ENCODE data around the gene ADAMTS3. TPM values are rescaled to one million over a fixed set of nuclear protein-coding genes. Genes with fewer than 3 reads are reported as not detected.

ADAMTS3 gene
- total RNA-seq, 1 donor from 2014 or later: 7.4 TPM

DNA sequence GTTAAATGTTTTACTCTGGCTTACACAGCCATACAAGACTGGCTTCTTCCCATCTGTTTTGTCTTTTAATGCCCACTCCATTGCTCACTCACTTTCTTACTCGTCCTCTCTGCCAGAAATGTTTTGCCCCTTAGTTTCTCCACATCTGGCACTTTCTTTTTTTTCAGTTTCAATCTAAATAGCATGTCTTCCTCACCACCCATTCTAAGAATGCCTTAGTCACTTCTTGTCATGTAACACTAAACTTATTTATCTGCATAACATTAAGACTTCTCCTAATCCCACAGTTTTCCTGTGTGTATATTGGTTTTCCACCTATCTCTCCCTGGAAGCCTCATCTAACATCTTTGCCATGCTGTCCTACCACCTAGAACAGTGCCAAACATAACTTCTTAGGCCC is 119.3 kb downstream of the ADAMTS3 start:
- Mint-ChIP-seq H3K4me3 (ENCODE audit: unreplicated experiment) (no peak overlapping the region), H3K9me3 (ENCODE audit: unreplicated experiment) (no peaks in the 10 kb centered on the region), H3K27ac (ENCODE audit: unreplicated experiment) (no peak overlapping the region), H3K4me1 (ENCODE audit: unreplicated experiment) (peaks cover 2% of the 10 kb centered on the region), H3K27me3 (ENCODE audit: unreplicated experiment) (no peaks in the 10 kb centered on the region), H3K36me3 (ENCODE audit: low read depth, unreplicated experiment) (no peaks in the 10 kb centered on the region)
- DNase-seq (ENCODE audit: low spot score): no peak
- TF ChIP-seq, protein P1, sequence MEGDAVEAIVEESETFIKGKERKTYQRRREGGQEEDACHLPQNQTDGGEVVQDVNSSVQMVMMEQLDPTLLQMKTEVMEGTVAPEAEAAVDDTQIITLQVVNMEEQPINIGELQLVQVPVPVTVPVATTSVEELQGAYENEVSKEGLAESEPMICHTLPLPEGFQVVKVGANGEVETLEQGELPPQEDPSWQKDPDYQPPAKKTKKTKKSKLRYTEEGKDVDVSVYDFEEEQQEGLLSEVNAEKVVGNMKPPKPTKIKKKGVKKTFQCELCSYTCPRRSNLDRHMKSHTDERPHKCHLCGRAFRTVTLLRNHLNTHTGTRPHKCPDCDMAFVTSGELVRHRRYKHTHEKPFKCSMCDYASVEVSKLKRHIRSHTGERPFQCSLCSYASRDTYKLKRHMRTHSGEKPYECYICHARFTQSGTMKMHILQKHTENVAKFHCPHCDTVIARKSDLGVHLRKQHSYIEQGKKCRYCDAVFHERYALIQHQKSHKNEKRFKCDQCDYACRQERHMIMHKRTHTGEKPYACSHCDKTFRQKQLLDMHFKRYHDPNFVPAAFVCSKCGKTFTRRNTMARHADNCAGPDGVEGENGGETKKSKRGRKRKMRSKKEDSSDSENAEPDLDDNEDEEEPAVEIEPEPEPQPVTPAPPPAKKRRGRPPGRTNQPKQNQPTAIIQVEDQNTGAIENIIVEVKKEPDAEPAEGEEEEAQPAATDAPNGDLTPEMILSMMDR (IDR thresholded peaks at IDR 0.05; ENCODE audit: unreplicated experiment): no peak

GRCh38 chr4:72448231-72448630 is 120.8 kb downstream of the ADAMTS3 start:
- Mint-ChIP-seq H3K4me3 (ENCODE audit: unreplicated experiment) (no peak overlapping the region), H3K36me3 (ENCODE audit: low read depth, unreplicated experiment) (no peaks in the 10 kb centered on the region), H3K9me3 (ENCODE audit: unreplicated experiment) (no peaks in the 10 kb centered on the region), H3K27ac (ENCODE audit: unreplicated experiment) (no peak overlapping the region), H3K4me1 (ENCODE audit: unreplicated experiment) (peaks cover 2% of the 10 kb centered on the region), H3K27me3 (ENCODE audit: unreplicated experiment) (no peaks in the 10 kb centered on the region)
- DNase-seq (ENCODE audit: low spot score): no peak
- TF ChIP-seq, protein P1 (IDR thresholded peaks at IDR 0.05; ENCODE audit: unreplicated experiment): no peak

DNA sequence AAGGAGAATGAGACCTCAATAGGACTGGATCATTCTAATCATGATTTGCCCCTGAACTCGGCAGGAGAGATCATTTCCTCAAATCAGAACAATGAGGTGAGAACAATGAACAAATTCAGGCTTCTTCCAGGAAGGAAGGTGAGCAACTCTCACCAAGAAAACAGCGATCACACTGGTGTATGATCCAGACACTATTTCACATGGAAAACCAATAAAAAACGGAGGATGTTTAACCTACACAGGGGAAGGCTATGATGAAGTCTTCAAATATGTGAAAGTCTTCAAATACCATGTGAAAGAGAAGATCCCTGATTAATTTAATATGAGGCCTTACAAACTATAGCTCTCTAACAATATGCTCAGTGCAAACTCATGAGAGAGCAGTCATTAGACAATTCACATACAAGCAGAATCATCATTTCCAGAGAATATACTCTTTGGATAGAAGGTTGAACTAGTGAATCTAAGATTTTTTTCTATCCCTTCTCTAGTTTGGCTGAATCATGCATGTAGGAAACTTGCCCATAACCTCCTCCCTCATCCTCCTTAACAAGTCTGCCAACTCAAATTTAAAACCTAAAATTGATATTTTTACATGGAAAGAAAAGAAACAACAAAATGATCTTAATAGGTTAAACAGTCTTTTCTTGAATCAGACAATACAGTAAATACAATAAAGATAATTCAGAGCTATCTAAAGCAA is 122.5 kb downstream of the ADAMTS3 start:
- TF ChIP-seq, protein P1 (IDR thresholded peaks at IDR 0.05; ENCODE audit: unreplicated experiment): no peak
- Mint-ChIP-seq H3K27ac (ENCODE audit: unreplicated experiment) (no peak overlapping the region), H3K9me3 (ENCODE audit: unreplicated experiment) (no peaks in the 10 kb centered on the region), H3K27me3 (ENCODE audit: unreplicated experiment) (no peaks in the 10 kb centered on the region), H3K4me3 (ENCODE audit: unreplicated experiment) (no peak overlapping the region), H3K36me3 (ENCODE audit: low read depth, unreplicated experiment) (no peaks in the 10 kb centered on the region), H3K4me1 (ENCODE audit: unreplicated experiment) (peaks cover 2% of the 10 kb centered on the region)
- DNase-seq (ENCODE audit: low spot score): no peak

DNA sequence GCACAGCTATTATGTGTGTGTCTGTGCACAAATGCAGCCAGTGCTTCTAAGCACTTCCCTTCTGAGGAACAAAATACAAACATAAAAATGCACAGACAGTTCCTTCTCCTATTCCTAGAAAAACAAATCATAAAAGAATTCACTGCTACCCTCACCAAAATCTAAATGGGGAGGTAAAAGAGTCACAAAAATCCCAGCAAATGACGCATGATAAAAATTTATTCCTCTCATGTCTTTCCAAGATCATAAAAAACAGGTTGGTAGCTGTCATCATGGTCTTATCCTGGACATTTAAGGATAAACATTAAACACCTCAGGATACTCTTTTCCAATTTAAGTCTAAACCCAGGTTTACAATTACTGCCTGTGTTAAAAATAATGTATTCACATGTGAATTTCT is 124.9 kb downstream of the ADAMTS3 start:
- Mint-ChIP-seq H3K9me3 (ENCODE audit: unreplicated experiment) (no peaks in the 10 kb centered on the region), H3K4me1 (ENCODE audit: unreplicated experiment) (peaks cover 2% of the 10 kb centered on the region), H3K4me3 (ENCODE audit: unreplicated experiment) (no peak overlapping the region), H3K36me3 (ENCODE audit: low read depth, unreplicated experiment) (no peaks in the 10 kb centered on the region), H3K27ac (ENCODE audit: unreplicated experiment) (no peak overlapping the region), H3K27me3 (ENCODE audit: unreplicated experiment) (no peaks in the 10 kb centered on the region)
- TF ChIP-seq, protein P1 (IDR thresholded peaks at IDR 0.05; ENCODE audit: unreplicated experiment): no peak
- DNase-seq (ENCODE audit: low spot score): no peak

GRCh38 chr4:72442715-72443114 is 126.3 kb downstream of the ADAMTS3 start:
- no peaks in the 10 kb centered on the region for H3K36me3 Mint-ChIP-seq (ENCODE audit: low read depth, unreplicated experiment)
- H3K4me1 Mint-ChIP-seq (ENCODE audit: unreplicated experiment): peaks cover 2% of the 10 kb centered on the region
- no peak overlapping the region for H3K27ac Mint-ChIP-seq (ENCODE audit: unreplicated experiment)
- no peaks in the 10 kb centered on the region for H3K27me3 Mint-ChIP-seq (ENCODE audit: unreplicated experiment)
- DNase-seq (ENCODE audit: low spot score): no peak
- no peaks in the 10 kb centered on the region for H3K9me3 Mint-ChIP-seq (ENCODE audit: unreplicated experiment)
- no peak overlapping the region for H3K4me3 Mint-ChIP-seq (ENCODE audit: unreplicated experiment)
- TF ChIP-seq, protein P1 (IDR thresholded peaks at IDR 0.05; ENCODE audit: unreplicated experiment): no peak
